HG03460 (cell line): ENCODE measurements around the gene SNAI1.

ENCODE experiments used
- ATAC-seq: cut with Tn5 transposase; IDR thresholded peaks from one replicate; pipeline ENCODE4 v1.9.1; 2021; ENCODE audit not compliant: unreplicated experiment

The SNAI1 gene

GRCh38 chr20:50032955-50033666 is 50.3 kb downstream of the SNAI1 start:
- no peak for ATAC-seq

- ATAC-seq = no peak
Observed at GRCh38 chr20:50034567-50035180, 51.9 kb downstream of the SNAI1 start.

- no peak for ATAC-seq
Observed at GRCh38 chr20:50036703-50037102, 53.9 kb downstream of the SNAI1 start.

GRCh38 chr20:50037123-50037522 is 54.3 kb downstream of the SNAI1 start:
- no peak for ATAC-seq

GRCh38 chr20:50037575-50037974 is 54.8 kb downstream of the SNAI1 start:
- ATAC-seq = no peak

GRCh38 chr20:50038169-50038568 is 55.4 kb downstream of the SNAI1 start:
- ATAC-seq = no peak
